NCI-H510A treated with DMSO at 0.1 percent for 48 hours (cell line): ENCODE results near the gene ARFGAP3.
A peak's percentile ranks its signal among the peaks of the same experiment; 100 is the strongest.

ENCODE experiments used
- DNase-seq: peaks from one replicate; lab custom pipeline; 2025; lab: John Stamatoyannopoulos, UW

Gene ARFGAP3, protein sequence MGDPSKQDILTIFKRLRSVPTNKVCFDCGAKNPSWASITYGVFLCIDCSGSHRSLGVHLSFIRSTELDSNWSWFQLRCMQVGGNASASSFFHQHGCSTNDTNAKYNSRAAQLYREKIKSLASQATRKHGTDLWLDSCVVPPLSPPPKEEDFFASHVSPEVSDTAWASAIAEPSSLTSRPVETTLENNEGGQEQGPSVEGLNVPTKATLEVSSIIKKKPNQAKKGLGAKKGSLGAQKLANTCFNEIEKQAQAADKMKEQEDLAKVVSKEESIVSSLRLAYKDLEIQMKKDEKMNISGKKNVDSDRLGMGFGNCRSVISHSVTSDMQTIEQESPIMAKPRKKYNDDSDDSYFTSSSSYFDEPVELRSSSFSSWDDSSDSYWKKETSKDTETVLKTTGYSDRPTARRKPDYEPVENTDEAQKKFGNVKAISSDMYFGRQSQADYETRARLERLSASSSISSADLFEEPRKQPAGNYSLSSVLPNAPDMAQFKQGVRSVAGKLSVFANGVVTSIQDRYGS

DNA sequence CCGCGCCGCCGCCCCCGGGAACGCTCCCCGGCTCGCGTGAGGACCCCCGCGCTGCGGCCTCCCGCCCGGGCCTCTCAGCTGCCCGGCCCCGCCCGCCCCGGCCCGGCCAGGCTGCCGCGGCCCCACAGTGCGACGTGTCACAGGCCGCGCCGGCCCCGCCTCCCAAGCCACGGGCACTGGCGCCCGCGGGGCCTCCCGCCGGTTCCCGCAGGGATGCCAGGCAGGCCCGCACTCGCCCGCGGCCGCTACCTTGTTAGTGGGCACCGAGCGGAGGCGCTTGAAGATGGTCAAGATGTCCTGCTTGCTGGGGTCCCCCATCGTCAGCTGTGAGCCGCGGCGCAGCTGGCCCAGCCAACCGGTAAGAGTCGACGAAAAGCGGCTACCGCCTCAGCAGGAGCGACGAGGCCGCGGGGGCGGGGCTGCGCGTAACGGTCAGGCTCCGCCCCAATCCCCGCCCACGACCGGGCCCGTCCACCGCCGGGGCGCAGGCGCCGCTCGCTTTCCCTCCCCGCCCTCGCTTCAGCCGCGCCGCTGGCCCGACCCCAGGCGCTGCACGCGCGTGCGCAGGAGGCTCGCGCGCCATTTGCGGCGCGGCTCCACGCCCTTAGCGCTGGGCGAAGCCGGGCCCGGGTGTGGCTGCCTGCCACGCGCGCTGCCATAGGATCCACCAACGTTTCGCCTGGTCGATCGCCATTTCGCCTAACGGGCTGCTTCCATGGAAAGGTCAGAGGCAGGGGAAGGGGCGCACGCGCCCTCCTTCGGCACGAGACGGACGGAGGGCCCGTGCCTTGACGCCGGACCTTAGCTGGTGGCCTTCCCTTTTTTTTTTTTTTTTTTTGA lies at the start of gene ARFGAP3:
Gene ARFGAP3 (minus strand): TSS at position 409 of the 840 bp plus-strand sequence. CDS start 91 bp downstream, at position 318.
- DNase-seq = peak; percentile 80

DNA sequence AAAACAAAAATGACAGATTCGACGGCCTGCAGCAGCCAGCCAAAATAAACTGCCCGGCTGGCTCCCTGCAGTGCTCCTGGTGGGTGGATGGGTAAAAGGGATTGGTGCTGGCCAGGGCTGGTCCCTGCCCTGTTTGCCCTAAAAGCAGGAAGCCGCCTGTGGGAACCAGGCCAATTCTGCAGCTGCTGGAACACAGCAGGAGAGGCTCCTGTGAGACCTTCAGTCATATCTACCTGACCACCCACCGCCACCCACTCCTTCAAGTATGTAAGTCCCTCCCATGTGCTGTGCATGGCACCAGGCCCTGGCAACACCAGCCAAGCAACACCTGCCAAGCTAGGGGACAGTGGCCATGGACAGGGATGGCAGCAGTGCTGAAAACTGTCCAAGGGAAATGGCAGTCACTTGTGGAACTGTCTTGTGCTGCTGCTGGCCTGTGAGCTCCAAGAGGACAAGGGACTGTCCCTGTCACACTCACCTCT lies 48.7 kb upstream of the ARFGAP3 start:
- peak; percentile 23 for DNase-seq

DNA sequence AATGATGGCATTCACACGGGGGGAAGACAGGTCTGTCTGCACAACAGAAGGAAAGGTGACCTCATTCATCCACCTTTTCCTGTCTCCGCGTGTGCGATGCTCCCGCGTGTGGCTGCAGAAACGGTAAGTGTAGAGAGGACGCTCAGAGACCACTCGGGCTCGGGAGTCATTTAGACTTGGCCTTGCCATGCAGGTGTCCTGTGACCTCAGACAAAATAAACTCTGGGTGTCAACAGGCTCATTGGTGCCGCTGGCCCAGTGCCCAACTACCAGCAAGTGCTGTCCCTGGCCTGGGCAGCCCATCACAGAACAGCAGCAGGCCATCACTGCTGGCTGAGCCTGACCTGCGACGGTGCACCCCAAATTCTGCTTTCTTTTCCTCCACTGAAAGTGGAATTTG lies 48.1 kb upstream of the ARFGAP3 start:
- DNase-seq = no peak

DNA sequence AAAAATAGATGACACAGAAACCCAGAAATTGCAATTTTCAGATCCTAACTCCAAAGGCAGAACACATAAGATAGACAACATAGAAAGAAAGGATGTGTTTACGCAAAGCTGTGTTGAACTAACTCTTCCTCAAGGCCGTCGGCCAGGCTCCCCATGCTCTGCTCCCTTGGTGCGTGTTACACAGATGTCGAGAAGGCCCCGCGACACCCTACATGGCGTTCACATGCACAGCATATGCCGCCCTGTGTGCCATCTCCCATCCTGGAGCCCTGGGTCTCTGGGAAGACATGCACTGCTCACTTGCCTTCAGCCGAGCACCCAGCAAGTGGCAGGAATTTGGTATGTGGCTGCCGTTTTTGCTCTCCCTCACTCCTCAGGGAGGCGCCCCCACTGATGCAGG lies 47.0 kb upstream of the ARFGAP3 start:
- DNase-seq = no peak

DNA sequence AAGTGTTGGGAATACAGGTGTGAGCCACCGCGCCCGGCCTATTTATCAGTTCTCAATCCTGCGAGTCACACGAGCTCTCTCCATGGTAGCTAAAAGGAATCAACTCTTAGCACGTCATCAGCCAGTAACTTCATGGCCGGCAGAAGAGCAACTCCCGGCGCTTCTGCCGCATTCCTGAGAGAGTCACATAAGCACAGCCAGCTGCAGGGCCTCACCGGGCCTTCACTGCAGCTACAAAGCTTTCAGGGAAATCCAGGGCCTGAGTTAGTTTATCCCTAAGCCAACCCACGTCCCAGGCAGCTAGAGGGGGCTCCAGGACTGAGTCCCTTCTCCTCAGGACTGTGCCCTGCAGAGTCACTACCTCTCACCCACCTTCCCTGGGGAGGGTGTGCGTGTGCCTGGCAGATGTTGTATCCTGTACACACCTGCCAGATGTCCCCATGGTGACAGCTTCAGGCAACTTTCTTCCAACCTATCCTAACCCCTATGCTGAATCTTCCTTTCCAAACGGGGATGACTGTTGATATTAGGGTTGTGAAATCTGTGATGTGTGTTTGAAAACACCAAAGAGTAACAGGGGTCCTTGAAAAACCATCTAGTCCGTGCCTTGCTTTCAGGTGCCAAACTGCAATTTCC lies 45.9 kb upstream of the ARFGAP3 start:
- no peak for DNase-seq

DNA sequence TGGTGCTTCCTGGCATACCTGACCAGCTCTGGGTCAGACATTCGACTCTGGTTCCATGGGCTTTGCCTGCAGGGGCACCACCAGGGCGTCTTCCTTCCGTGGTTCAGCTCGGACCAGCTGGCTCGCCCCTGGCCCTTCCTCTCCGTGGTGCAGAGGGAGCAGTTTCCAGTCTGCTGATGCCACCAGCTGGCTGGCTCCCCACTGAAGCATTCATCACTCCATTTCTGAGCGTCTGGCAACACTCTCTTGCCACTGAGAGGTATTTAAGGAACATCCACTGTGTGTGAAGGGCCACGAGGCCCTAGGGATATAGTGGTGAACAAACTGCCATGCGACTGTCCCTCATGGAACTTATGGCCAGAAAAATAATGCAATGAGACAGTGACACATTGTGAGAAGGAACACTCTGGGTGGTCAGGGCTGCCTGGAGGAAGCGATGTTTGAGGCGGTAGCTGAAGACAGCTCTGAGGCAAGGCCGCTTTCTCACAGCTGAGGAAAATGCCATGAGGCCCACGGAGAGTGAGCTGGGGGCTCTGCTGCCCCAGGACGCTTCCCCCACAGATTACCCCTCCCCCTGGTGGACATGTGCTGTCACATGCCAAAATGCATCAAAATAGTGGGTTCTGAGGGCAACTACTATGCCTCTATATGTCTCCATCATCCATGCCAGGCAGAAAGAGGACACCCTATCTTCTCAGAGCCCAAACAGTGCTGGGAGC lies 44.9 kb upstream of the ARFGAP3 start:
- DNase-seq = no peak

DNA sequence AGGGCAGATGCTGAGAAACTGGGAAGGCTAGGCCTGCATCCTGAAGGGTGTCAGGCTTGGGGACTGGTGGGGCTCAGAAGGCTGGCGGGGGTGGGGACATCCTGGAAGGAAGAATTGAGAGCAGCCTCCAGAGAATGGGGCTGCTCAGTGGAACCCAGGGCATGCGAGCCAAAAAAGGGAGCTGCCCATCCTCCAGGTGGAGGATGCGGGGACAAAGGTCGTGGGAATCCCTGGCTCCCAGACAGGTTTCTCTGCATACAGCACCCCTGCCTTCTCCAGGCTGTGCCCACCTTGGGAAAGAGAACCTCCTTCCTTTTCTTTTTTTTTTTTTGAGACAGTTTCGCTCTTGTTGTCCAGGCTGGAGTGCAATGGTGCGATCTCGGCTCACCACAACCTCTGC lies 40.9 kb upstream of the ARFGAP3 start:
- no peak for DNase-seq

DNA sequence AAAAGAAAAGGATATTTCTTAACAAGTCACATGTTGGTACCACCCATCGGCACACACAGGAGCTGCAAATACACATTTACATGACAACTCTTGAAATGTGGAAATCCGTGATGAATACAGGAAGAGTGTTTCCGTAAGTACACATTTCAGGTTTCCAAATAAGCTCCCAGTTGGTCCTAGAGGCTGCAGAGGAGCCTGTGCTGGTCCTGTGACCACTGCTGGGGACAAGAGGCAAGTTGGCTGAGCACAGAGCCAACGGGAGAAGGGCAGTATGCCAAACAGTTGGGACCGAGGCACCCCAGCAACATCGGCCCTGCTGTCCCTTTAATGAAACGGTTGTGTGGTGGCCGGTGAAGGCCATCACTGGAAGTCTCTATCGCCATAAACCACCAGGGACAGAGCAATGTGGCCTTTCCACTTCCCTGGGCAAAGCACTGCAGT lies 38.5 kb upstream of the ARFGAP3 start:
- no peak for DNase-seq

DNA sequence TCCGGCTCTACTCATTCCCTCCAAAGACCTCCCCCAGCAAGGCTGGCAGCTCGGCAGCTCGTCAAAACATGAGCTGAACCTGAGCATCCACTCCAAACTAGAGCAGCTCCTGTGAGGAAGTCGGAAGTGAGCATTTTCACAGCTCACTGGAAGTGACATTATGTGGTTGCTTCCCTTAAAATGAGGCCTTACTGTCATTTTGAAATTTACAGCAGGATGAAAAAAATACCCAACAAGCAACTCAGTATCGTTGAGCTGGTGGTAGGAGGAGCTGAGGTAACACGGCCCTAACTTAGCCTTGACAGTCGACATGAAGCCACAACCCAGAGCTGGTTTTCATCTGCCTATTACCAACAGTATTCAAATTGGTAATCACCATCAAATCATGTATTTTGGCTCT lies 38.0 kb upstream of the ARFGAP3 start:
- no peak for DNase-seq

DNA sequence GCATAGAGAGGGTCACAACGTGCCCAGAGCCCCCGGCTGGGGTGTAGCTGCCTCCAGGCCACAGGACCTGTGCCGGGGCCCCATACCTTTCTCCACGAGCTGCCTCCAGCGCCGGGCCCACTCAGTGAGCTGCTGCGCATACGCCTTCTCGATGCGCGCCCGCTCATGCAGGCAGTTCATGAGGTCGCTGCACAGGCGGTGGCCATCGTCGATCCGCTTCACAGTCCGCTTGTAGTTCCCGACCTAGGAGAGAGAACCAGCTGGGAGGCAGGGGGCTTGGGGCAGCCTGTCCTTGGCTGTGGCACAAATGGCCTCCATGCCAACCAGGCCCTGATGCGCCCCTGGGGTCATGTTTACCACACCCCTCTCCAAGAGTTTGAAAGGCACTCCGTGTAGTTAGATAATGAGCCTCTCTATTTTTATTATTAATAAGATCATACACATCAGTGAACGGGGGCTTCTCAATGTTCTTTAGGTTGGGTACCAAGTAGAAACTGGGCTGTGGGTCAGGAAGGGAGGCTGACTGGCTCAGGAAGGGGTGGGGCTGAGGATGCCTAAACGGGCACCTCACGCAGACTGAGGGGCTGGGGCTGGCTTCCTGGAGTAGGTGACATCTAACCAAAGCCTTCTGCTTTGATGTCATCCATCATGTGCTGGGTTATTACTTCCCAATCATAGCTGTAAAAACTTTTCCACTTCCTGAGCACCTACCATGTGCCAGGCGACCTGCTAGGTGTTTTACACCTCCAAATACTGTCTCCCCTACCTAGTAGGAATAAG lies 36.5 kb upstream of the ARFGAP3 start:
- DNase-seq = no peak

DNA sequence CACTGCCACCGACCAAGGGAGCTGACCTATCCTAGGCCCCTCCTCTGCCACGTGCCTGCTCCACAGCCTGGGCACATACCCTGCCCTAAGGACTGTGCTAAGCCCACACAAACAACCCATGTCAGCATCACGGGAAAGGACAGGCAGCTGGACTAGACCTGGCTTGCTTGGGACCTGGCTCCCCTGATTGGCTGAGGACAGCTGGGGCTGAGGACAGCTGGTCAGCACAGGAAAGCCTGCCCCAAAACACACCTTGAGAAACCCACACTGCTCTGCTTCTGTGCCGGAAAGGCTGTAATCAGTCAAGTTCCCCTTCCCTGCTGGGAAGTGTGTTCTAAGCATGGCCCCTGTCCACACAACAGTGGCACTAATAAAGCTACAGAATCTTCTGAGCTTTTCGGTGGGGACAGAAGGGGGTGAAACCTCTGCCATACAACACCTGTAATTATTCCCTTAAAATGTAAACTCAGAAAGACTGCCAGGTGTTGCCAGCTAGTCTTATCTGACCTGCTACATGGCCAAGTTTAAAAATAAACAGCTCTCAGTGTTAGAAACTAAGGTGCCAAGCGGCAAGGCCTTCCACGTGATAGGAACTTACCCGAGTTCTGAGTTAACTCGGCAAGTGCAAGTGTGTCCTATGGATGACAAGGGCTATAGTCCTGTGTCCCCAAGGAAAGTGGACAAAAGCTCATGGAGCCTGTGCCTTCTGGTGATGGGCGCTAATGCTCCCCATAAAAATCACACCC lies 35.7 kb upstream of the ARFGAP3 start:
- DNase-seq = no peak

DNA sequence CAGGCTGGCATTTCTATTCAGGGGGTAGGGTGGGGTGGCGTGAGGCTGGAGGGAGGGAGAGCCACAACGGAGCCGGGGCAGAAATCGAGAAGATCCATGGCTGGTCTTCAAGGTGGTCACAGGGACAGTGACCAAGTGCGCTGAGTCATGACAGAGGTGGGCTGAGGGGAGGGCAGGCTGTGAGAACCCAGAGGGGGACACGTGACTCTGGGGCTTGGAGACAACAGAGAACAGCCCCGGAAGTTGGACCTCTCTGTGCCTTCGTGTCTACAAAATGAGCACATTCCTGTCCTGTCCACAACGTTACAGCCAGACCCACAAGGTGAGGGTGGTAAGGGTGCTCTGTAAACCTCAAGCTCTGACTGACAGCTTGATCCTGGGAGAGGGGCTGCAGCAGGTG lies 35.1 kb upstream of the ARFGAP3 start:
- DNase-seq = no peak

DNA sequence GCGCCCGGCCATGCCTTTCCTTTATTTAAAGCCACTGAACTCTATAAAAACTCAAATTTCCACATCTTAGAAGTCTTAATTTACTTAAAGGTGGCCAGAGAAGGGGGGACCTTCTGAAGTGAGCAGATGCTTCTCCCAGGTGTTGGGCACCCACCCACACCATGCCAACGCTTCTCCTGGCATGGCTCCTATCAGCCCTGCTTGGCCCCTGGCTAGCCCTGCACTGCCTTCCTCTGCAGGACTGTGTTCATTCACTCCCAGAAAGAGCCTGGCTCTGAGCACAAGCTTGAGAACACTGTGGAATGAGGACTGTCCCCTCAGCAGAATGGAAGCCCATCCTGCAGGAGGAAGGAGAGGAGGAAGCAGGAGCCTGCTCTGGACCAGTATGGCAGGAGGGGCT lies 34.6 kb upstream of the ARFGAP3 start:
- DNase-seq = no peak

DNA sequence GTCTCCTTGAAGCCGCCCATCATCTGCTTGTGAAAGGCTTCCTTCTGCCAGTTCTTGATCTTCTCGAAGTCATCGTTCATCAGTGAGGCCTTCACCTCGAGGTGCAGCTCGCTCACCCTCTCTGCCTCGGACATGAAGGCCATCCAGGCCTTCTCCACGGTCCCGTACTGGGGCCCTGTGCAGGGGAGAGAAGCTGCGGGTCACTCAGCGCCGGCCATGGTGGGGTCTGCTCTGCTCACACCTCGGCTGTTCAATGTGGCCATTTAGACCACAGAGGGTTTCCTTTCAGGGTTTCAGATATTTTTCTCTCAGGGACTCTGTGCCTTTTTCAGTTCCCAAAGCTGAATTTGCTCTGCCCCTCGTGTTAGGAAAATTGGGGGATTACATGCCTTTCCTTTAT lies 33.9 kb upstream of the ARFGAP3 start:
- DNase-seq = no peak

DNA sequence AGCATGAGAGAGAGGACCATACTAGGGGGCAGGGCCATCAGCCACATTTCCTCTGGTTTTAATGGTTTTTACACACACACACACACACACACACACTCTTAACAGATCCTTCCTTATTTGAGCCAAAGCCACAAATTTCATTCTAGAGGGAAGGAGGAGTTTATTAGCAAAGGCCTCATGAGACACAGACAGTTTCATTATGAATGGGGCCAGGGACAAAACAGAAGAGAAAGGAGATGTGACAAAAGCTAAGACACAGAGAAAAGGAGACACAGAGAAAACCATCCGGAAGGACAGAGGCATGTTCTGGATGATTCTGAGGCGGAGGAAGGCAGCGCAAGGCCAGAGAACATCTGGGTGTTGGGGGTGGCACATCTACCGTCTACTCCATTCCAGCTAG lies 32.2 kb upstream of the ARFGAP3 start:
- DNase-seq = no peak

DNA sequence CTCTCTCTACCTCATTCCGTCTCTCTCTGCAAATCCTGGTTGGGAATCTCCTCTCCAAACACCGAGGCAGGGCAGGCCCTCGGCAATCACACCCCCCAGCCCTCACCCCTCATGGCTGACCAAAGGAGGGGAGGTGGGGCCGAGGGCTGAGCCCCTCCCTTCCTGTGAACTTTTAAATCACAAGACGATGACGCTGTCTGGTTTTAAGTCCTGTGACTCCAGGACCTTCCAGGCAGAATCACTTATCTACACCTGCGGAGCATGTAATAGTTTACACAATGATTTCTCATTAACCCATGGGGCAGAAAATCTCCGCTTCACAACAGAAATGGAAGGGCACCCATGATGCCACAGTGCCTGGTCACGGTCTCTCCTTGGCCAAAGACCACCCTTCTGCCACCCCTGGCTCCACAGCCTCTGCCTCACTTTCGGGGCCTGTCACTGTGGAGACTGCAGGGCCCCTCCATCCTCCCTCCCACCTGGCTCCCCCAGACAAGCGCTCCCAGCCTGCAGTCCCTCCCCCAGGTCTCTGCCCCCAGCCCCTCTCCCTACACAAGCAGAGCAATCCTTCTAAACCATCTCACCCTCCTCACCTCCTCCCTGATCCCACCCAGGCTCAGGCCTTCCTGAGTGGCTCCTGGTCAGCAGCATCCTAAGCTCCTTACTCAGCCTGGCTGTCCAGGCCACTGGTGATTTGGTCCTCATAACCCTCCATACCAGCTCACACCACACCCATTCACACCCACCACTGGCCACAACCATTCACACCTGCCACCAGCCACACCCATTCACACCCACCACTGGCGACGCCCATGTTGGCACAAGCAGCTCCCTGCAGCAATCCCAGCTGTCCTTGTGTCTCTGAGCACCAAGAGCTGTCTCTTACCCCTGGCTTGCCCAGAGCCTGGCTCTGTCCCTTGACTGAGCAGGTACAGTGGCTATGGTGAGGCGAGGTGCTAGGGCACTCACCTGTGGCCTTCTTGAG lies 30.7 kb upstream of the ARFGAP3 start:
- no peak for DNase-seq

DNA sequence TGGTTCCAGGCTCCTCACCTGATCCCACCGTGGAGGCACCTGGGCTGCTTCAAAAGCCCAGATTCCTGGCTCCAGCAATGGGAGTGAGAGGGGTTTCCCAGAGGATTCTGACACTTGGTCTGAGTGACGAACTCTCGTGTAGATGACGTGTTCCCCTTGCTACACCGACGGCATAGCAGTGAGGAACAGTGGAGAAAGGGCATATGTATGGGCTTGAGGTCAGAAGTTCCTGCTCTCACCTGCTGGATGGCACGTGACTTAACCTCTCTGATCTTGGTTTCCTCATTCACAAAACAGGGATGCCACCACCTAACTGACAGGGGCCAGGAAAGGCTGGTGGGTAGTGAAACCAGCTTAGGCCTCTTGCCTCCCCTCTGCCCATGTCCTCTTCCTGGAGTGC lies 30.0 kb upstream of the ARFGAP3 start:
- DNase-seq = no peak

DNA sequence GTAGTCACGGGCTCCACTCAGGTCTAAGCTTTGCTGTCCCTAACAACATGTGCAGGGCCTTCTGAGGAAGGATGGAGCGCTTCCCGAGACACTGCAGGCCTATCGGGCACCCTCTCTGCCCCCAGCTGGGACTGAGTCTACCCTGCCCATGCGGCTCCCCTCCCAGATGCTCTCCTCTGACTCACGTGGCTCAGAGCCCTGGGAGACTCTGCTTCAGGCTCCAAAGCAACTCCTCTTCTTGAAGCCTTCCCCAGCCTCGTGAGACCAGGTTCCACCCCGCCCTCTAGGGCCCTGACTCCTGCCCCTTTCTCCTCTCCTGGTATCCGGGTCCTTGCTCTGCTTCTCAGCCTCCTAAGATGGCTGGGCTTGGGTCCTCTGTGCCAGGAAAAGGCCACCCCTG lies 28.4 kb upstream of the ARFGAP3 start:
- DNase-seq = no peak
